ELR (cell line): ENCODE measurements around the gene MVB12B.

ENCODE experiments used
- DNase-seq: peaks from one replicate; pipeline ENCODE4 v3.0.0-alpha.2; 2015; ENCODE audit warnings: low read depth

MVB12B gene

DNA sequence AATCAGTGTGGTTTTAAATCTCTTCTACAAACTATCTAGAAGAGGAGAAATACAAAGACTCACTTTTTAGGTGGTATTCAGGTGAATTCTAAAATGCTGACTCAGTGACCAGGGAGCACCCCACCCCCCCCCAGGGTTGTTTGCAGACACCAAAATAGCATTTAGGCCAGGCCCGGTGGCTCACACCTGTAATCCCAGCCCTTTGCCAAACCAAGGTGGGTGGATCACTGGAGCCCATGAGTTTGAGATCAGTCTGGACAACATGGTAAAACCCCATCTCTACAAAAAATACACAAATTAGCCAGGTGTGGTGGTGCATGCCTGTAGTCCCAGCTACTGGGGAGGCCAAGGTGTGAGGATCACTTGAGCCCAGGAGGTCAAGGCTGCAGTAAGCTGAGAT, 168.1 kb downstream of the MVB12B start:
- no peak for DNase-seq

DNA sequence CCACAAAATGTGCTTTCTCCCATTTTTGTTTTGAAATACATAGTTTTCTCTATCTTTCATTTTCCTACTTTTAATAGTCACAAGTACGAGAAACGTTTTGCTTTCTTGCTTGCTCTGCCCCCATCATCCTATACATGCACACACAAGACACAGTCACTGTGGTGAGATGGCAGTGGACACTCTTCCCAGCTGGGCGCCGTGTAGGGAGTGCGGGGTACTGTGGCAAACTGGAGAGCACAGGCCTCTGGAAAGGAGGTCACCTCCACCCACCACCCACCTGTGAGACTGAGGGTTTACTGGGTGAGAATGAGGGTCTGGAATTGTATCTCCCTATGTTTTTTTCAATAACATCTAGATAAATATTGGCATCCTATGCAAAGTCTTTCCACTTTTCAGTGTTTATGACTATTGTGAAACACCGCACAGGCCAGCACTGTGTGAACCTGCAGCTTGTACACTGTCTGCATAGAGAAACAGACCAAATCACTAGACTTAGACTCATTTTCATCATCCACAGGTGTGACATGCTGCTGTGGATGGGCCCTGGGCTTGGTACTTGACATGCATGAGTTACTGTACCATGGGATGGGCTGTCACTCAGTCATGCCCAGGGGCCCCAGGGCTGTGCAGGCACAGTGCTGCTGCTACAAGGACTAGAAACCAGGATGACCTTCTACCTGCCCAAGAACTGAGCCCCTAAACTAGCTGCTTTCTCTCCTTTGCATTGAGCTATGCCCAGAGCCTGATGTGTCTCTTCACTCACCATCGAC, 169.0 kb downstream of the MVB12B start:
- DNase-seq = no peak

DNA sequence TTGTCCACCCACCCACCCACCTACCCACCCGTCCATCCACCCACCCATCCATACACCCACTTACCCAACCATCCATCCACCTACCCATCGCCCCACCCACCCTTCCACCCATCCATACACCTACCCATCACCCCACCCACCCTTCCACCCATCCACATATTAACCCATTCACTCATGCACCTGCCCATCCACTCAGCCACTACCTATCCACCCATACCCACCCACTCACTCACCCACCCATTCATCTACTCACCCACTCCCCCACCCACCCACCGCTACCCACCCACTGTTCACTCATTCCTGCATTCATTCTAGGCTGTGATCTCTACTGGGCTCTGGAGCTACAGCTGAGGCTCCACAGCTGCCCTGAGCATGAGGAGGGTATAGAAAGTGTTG, 169.6 kb downstream of the MVB12B start:
- no peak for DNase-seq

DNA sequence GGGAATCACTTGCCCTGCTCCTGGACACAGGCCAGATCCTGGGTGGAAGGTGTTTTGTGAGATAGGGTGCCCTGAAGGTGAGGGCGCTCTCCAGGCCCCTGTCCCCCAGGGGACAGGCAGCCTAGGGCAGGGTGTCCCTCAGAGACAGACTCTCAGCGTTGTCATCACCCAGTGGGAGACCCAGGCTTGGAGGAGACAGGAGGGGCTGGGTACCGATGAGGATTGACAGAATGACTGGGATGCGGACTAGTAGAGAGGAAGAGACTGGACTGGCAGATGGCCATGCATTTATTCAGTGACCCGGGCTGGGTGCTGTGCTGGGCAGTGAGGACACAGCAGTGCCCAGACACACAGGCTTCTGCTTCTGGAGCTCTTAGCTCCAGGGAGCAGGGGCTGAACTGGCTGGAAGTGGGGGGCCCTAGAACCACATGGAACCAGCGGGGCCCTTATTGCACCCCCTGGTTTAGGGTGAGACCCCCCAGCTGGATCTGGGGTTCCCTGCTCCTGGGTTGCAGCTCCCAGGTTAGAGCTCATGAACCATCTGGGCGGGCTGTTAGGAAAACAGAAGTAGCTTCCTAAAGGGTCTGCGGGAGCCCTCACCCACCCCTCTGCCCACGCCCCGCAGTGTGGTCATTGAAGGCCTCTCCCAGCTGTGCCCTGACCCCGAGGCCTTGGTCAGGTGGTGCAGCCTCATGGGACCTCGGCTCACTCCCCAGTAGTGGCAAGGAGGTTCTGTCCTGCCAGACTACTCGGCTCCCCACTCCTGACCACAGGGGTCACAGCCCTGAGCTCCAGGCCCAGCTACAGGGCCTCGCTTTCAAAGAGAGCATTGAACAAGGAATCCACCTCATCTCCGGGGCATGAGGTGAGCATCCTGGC, 170.4 kb downstream of the MVB12B start:
- no peak for DNase-seq

DNA sequence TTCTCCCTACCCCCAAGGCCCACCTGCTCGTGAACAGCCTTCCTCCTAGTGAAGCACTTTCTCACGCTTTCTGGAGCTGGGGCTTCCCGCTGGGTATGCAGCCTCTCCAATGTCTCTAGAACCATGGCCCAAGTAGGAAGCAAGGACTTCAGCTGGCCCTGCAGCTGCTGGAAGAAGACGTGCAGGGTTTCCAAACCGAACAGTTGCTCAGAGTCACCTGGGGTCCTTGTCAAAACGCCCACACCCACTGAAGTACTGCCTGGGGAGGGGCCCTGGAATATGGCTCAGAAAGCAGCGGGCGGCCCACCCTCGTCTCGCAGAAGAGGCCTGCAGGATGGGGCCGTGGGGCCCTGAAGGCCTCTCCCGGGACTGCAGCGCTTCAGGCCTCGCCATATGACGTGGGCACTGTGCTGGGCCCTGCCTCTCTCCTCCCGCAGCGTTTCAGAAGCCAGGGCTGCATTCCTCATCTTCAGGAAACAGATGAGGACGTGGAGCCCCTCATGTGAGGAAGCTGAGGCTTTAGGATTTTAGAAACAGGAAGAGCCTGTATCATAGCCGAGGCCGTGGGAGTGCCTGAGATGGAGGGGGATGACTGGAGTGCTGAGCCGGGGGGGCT, 171.1 kb downstream of the MVB12B start:
- no peak for DNase-seq

DNA sequence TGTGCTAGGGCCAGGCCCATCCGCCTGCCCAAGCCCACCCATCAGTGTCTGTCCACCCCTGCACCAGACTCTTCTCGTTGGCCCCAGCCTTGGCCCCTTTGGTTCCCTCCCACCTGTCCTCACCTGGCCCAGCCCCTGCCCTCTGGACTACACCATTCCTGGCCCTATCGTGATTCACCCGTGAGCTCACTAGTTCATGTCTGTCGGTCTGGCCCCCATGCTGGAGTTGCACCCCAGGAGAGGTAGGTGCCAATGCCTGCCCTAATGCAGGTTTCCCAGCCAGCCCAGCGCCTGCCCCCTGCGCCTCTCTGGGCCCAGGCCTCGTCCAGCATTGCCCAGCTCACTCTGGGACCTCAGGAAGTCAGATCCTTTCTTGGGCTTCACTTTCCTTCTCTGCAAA, 171.7 kb downstream of the MVB12B start:
- no peak for DNase-seq

DNA sequence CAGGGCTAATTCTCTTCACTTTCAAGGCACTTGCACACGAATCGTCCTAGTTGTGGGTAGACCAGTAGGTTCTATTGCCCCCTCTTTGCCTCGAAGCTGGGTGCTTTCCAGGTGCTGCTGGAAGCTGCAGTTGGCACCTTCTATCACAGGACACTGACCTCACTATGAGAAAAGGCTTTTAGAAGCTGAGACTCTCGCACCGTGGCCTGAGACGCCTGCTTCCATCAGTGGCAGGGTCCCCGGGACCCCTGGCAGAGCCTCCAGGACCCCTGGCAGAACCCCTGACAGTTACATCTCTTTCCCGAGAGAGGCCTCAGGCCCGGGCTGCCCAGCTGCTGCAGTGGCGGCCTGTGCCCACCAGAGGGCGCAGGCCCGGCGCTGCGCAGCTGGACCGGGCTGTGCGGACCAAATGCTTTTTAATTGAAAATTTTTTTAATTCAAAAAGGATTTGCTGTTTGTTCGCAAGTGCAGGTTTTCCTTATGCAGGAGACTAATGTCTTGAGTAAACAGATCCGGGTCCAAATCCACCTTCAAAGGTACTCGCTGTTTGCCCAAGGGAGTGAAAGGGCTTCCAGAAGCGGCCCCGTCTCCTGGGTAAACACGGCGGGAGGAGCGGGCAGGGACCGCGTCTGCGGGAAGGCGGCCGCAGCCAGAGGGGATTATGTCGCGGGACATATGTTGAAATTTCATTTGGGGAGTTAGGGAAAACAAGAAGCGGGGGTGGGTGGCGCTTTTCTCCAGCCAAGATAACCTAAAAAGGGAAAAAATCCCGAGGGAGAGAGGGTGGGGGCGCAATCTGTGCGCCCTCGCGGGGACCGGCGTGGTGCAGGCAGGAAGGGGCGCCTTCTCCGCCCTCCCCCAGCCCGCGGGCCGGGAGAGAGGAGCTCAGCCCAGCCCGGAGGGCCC, 172.6 kb downstream of the MVB12B start:
- DNase-seq = peak; percentile 41

DNA sequence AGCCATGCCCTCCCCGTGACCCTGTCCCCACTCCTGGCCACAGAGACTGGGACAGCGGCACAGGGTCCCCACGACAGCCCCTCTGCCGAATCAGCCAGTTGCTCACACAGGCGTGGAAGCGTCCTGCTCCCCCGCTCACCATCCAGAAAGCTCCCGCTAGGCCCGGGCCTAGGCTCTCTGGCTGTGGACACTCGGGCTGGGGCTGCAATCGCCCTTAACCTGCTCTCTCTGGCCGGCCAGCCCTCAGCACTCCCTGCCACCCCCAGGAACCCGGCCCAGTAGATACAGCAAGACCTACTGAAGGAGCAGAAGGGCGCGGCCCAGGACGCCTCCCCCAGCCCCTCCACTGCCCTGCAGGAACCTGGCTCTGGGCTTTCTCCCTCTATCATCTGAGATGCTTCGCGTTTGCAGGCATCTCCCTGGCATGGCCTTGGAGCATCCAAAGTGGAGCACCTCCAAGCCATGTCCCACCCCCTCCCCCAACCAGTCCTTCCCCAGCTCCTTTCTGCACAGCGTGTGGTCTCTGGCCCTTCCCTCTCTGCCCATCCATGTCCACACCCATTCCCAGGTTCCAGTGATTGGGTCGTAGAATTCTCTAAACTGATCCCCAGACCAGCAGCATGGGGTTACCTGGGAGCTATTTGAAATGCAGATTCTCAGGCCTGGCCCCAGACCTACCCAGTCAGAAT, 173.4 kb downstream of the MVB12B start:
- DNase-seq = no peak

DNA sequence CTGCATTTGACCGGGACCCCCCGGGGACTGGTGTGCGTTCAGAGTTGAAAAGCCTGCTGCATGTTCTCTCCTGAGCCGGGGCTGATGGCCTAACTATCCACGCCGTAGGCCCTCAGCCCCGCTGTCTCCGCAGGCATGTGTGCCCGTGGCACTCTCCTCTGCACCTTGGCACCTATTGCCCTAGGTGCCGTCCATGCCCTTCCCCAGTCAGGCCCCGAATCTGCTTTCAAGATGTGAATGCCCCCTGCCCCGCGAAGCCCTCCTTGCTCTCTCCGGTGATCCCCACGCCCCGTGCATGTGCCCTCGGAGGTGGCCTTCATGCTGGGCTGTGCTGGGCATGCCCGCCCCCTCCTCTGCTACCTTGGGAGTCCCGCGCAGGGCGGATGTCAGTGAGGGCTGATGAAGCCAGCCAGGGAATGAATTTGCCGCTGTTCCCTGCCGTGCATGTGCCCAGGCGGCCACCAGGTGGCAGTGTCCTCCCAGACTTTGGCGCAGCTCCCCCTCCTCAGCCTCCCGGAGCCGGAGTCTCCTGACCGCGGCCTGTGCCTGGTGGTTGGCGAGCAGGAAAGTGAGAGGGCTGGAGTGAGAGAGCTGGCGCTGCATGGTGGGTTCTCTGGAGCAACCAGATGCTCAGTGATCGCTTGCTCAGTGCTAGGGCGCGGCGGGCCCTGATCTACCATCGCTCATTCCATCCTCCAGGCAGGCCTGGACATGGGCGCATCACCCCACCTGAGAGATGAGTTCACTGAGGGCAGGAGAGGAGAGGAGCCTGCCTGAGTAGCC, 174.2 kb downstream of the MVB12B start:
- peak; percentile 71 for DNase-seq

DNA sequence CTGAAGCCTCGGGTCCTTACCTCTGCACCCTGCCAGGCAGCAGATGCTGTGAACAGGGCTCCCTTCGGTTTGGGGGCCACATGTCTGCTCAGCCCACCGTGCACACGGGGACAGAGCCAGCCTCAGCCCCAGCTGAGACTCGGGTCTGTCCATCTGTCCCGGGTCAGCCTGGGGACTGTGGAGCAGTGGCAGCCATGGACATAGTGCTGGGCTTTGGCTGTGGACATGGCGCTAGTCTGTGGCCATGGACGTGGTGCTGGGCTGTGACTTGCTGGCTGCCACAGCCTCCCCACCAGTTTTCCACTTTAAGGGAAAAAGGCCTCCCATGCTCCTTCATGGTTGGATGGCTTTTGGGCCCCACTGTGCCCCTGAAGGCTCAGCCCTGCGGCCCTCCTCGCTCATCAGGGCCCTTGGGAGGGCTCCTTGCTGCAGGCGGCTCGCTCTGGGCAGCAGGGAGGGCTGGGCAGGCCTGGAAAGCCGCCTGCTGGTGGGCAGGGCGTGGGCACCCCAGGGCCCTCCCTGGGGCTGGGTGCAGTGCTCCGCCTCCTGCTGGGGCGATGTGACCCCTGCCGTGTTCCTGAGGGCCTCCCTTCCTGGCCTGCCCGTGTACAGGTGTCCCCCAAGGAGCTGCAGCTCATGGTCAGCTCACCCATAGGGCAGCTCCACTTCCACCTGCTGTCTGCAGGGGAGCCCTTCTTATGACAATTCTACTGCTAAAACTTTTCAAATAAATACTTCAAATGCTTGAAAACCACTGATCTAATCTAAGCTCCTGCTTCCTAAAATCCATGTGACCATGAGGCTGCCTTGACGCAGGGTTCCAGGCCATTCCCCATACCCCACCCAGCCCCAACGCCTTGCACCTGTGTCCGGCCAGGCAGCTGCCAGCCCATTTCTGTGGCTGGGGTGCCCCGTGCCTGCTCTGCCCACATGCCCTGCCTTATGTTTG, 175.0 kb downstream of the MVB12B start:
- DNase-seq = no peak

DNA sequence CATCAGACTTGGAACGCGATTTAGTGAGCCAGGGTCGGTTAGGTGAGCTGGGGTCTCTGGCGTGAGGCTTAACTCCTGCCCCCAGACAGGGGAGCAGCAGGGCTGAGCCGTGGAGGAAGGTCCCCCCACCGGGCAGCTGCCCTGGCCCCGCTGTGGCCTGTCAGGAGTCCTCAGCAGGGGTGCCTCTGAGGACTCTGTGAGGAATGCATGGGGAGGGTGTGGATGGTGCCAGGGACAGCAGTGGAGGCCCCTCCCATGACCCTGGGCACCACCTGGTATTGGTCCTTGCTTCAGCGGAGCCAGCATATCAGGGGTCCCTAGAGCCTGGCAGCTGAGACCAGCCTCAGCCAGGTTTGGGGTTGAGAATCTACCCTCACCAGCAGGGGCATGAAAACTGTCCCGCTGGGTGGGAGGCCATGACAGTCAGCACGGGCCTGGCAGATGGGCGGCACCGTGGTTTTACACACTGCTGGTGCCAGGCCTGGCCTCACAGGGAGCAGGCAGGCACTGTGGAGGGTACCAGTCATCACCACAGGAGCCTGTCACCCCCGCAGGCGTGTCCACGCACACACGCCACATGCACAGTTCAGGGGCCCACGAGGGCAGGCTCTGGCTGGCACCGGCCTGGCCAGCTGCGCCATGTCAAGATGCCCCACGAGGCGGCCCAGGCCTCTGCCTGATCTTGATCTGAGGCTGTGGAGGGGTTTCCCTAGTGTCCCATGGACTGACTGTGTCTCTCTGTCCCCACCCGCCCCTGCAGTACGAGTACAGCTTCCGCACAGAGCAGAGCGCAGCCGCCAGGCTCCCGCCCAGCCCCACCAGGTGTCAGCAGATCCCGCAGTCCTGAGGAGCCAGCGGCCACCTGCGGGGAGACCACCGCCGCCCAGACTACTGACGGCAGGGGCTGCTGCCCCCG, 176.0 kb downstream of the MVB12B start:
- DNase-seq = no peak

DNA sequence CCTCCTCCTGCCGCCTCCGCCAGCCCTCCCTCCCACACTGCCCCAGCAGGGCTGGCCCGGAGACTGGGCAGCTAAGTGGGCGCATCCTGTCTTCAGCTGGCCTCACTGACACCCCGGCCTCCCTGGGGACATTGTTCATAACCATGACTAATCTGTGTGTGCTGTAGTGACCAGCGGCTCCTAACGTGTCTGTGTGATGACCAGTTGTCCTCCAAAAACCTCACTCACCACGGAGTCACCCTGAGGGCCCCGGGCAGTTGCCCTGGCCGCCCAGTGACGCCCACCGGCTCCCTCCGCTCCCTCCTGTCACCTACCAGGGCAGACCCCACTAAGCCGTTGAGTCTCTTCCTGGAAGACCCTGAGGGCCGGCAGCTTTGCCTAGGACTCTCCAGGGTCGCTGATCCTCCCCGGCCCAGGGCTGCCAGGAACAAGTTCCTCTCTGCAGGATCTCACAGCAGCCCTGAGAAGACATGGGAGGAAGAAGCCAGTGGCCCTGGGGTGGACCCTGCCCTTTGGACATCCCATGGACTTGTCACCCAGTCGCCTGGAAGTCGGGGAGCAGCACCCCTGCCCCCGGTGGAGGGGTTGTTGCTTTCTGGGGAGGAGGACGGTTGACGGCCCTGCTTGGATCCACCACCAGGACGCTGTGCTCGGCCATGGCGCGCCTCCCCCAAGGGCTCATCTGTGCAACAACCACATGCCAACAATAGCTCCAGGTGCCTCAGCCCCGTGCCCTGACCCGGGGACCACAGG, 176.9 kb downstream of the MVB12B start:
- peak; percentile 70 for DNase-seq

DNA sequence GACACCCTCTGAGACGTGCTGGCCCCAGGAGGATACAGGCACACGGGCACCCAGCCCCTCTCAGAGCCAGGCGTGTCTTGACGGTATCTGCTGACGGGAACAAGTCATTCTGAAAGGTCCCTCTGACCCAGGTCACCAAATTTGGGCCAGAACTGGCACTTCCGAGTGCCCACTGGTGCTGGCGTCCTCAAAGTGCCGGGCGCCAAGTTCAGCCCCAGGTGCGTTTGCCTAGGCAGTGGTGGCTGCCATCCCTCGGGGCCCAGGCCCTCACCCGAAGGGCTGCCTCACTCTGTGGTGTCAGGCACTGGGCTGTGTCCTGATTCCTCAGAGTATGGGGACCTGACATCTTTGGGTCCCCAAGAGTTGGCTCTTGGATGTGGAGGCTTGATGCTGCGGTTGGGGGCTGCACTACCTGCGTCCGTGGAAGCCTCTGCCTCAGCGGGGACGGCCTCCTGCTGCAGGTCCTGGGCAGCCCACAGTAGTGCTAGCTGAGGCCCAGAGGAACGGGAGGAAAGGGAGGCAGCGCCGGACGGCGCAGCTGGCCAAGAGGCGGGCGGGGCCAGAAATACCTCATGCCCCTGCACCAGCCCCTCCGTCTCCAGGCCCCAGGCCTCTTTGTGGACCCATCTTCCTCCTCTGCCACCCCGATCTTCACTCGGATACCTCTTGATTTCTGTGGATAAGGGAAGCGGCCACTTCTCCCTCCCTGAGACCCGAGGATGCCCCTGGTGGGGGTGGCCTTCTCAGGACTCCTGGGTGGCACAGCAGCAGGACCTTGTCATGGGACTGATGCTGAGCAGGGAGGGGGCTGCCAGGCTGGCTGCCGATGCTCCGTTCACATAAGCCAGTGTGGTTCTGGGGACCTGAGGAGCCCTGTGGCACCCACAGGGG, 177.7 kb downstream of the MVB12B start:
- no peak for DNase-seq

DNA sequence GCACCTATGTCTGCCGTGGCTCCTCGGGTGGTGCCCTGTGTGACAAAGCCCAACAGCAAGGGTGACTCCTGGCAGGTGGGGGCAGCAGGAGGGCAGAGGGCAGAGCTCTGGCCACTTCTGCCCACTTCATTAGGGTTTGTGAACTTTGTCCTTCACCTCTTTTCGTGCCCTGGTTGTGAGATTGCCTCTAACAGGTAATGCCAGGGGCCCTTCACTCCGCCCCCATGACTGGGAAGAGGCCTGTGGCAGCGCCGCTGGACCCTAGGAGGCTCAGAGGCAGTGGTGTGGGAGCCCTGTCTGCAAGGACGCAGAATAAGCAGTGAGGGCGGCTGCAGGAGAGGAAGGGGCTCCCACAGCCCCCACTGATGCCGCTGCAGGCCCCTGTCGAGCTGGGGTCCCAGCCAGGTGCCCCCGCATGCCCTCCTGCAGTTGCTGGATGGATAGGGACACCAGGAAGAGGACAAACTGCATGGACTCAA, 178.4 kb downstream of the MVB12B start:
- DNase-seq = no peak

DNA sequence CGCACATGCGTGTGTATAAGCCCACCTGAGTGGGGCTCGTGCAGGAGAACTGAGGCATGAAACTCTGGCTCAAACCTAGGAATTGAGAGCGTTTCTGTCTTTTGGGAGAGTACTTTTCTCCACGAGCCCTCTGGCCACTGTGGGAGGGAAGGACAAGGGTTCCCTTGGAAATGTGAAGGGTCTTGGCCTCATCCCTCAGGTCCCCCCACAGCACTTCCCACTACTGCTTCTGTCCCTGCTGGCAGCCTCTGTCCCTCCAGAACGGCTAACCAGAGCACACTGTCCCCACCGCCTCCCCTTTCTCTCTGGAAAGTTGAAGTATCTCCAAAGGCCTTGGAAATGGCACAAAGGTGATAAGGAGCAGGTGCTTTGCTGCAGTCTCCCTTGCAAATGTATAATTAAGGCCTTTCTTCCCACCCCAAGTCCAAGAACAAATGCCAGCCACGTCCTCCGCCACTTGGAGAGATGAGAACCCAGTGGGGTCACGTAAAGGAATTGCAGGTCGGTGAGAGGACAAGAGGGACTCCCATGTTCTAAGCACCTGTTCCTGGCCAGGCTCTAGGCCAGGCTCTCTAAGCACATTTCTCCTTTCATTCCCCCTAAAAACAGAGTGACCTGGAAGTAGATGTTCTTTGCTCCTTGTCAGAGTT, 179.2 kb downstream of the MVB12B start:
- DNase-seq = no peak
